Fibroblast of lung (primary cell): ENCODE results near the gene SLC25A52.

ENCODE experiments used
- EZH2 ChIP-seq: IDR thresholded peaks from 2 replicates; pipeline ENCODE4 v1.5.1; 2012; ENCODE audit warnings: low read length, control low read depth, mild to moderate bottlenecking; ENCODE audit errors: missing control alignments
- TF ChIP-seq, protein P1 (sequence below), 2 donors: IDR thresholded peaks in 1 of 2; conservative IDR thresholded peaks in 1 of 2; 1 replicate in 1 of 2; 2 replicates in 1 of 2; pipeline ENCODE4 v1.5.1; 2011 to 2012; ENCODE audit warnings: low read length in 2 of 2, control low read depth in 1 of 2, inconsistent platforms in 1 of 2, low read depth in 1 of 2, mild to moderate bottlenecking in 1 of 2

DNA sequence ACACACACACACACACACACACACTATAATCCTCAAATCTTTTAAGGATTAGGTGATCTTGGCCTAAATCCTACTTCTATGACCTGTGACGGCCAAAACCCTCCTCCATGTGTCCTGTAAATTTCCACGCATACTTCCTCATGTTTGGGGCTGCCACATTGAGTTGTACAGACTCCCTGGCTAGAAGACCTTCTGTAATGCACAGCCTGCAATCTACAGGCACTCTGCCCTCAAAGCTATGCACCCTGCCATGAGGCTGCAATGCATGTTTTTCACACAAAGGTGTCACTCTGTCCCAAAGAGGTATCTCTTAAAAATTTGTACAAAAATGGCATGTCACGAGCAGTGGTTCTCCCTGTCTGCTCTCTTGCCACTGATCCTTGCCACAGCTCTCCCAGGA lies 49.9 kb downstream of the SLC25A52 start:
- TF ChIP-seq, protein P1, sequence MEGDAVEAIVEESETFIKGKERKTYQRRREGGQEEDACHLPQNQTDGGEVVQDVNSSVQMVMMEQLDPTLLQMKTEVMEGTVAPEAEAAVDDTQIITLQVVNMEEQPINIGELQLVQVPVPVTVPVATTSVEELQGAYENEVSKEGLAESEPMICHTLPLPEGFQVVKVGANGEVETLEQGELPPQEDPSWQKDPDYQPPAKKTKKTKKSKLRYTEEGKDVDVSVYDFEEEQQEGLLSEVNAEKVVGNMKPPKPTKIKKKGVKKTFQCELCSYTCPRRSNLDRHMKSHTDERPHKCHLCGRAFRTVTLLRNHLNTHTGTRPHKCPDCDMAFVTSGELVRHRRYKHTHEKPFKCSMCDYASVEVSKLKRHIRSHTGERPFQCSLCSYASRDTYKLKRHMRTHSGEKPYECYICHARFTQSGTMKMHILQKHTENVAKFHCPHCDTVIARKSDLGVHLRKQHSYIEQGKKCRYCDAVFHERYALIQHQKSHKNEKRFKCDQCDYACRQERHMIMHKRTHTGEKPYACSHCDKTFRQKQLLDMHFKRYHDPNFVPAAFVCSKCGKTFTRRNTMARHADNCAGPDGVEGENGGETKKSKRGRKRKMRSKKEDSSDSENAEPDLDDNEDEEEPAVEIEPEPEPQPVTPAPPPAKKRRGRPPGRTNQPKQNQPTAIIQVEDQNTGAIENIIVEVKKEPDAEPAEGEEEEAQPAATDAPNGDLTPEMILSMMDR (conservative IDR thresholded peaks at IDR 0.05 in 1 of 2, IDR thresholded peaks at IDR 0.05 in 1 of 2; ENCODE audit: low read depth in 1 of 2, low read length in 2 of 2) = no peak
- no peak for TF ChIP-seq EZH2
